Measurements from ENCODE around the gene ZNF280C. TPM values are rescaled to one million over a fixed set of nuclear protein-coding genes. Genes with fewer than 3 reads are reported as not detected.
A peak's percentile ranks its signal among the peaks of the same experiment; 100 is the strongest.
"Not testable (repeated sequence)": the region's sequence is repeated elsewhere in the genome, so short reads cannot be mapped to it uniquely, and the experiment has no call there.

Gene ZNF280C
- total RNA-seq, 8 experiments from 2014 or later: 3.1 to 15.9 (median 10.5) TPM

DNA sequence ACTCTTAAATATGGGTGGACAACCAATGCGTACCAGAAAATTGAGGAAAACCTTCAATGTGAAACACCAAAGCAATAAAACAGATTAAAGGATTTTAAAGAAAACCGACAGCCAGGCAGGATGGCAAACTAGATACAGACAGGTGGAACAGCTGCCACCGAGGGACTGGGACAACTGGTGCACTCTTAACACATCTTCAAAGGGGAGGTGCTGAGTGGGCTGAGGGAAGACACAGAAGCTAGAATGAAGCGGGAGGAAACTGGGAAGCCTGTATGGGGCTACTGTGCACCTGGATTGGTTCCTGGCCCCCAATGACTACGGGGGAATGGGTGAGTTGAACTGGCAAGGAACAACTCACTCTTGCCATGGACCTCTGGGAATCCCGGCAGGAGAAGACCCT lies 20.7 kb downstream of the ZNF280C start:
- no peak overlapping the region for H3K4me3 ChIP-seq
- in situ Hi-C loops (cut with MboI; ENCODE audit: low pct_unique_long_range_greater_than_20kb in 2 of 9, low sequenced_read_pairs in 9 of 9, unreplicated experiment in 9 of 9): no loop called here
- no peak overlapping the region for H3K27ac ChIP-seq
- ATAC-seq (replicated peaks in 6 of 8): no peak
- WGBS, 10 experiments: 14 to 90% (median 52%) methylated on average over 2 to 5 of the region's 6 CpGs; no CpG with 5 or more reads in 7 of the 10 experiments
- no peaks in the 10 kb centered on the region for H3K4me1 ChIP-seq (replicated peaks in 1 of 2)

DNA sequence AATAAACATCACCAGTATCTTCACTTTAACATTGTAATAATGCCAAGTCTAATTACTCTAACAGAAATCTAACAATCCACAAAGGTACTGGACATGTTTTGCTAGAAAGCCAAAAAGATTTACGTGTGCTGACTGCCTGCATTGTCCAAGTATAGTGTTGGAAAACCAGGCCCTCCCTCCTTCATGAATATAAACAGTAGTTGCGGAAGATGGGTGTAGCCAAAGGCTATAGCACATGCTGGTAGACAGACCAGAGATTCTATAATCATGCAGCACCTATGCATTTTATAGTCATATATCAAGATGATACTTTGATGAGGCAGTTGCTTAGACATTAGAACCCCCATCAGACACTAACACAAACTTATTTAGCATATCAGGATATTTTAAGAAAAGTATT lies 22.6 kb downstream of the ZNF280C start:
- Histone ChIP-seq H3K27ac (no peak overlapping the region), H3K4me3 (no peak overlapping the region), H3K4me1 (replicated peaks in 1 of 2) (no peaks in the 10 kb centered on the region)
- in situ Hi-C loops (cut with MboI; ENCODE audit: low pct_unique_long_range_greater_than_20kb in 2 of 9, low sequenced_read_pairs in 9 of 9, unreplicated experiment in 9 of 9): no loop called here
- peak in 2 of 8 experiments; percentile 85 to 90 for ATAC-seq (replicated peaks in 6 of 8)
- WGBS, 10 experiments: 0 to 80% (median 46%) methylated on average over 1 of the region's 2 CpGs; no CpG with 5 or more reads in 6 of the 10 experiments

DNA sequence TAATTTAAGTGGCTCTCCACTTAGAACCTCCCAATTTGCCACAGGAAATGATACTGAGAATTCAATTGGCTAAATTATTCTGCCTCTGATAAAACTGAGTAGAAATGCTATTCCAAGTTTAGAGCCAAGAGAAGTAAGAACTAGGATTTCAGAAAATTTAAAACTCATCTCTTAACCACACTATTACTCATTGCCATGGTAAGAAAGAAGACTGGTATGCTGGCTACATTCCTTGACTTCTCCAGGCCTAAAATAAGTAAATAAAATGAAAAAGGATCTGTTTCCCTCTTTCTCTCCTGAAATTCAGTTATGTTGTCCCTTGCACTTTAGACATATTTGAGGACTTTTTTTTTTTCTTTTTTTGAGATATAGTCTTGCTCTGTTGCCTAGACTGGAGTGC lies 23.3 kb downstream of the ZNF280C start:
- Histone ChIP-seq H3K4me1 (replicated peaks in 1 of 2) (no peaks in the 10 kb centered on the region), H3K4me3 (no peak overlapping the region), H3K27ac (no peak overlapping the region)
- in situ Hi-C loops (cut with MboI; ENCODE audit: low pct_unique_long_range_greater_than_20kb in 2 of 9, low sequenced_read_pairs in 9 of 9, unreplicated experiment in 9 of 9): no loop called here
- ATAC-seq (replicated peaks in 6 of 8): no peak

DNA sequence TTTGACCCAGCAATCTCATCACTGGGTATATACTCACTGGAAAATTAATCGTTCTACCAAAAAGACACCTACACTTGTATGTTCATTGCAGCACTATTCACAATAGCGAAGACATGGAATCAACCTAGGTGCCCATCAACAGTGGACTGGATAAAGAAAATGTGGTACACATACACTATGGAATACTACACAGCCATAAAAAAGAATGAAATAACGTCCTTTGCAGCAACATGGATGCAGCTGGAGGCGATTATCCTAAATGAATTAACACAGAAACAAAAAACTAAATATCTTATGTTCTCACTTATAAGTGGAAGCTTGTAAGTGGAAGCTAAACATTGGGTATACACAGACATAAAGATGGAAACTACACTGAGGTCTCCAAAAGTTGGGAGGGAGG lies 37.5 kb downstream of the ZNF280C start:
- ATAC-seq (replicated peaks in 6 of 8); H3K27ac ChIP-seq; H3K4me3 ChIP-seq; H3K4me1 ChIP-seq (replicated peaks in 1 of 2); in situ Hi-C loops (cut with MboI; ENCODE audit: low pct_unique_long_range_greater_than_20kb in 2 of 9, low sequenced_read_pairs in 9 of 9, unreplicated experiment in 9 of 9): not testable (repeated sequence)
- 35 to 100% (median 100%) methylated on average over 1 to 4 of the region's 4 CpGs; no CpG with 5 or more reads in 3 of the 10 experiments for WGBS, 10 experiments

DNA sequence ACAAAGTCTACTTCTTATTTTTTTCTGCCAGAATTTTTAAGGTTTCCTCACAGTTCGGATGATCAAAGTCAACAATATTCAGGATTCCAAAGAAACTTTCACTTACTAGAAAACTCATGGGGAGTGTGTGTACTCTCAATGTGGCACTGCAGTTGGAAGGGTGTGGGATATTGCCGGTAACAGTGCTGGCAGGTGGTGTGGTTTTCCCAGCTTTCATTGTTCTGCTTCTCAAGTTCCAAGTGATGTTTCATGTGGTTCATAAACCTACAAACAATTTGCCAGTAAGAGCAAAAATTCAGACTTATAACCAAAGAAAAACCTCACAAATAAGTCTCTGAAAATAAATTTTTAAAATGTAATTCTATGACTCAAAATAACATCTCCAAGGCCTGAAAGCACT lies 39.8 kb downstream of the ZNF280C start:
- in situ Hi-C loops (cut with MboI; ENCODE audit: low pct_unique_long_range_greater_than_20kb in 2 of 9, low sequenced_read_pairs in 9 of 9, unreplicated experiment in 9 of 9): no loop called here
- 61 to 100% (median 79%) methylated on average over 1 to 2 of the region's 2 CpGs; no CpG with 5 or more reads in 6 of the 10 experiments for WGBS, 10 experiments
- Histone ChIP-seq H3K4me1 (replicated peaks in 1 of 2) (no peaks in the 10 kb centered on the region), H3K4me3 (no peak overlapping the region), H3K27ac (no peak overlapping the region)
- ATAC-seq (replicated peaks in 6 of 8): no peak

DNA sequence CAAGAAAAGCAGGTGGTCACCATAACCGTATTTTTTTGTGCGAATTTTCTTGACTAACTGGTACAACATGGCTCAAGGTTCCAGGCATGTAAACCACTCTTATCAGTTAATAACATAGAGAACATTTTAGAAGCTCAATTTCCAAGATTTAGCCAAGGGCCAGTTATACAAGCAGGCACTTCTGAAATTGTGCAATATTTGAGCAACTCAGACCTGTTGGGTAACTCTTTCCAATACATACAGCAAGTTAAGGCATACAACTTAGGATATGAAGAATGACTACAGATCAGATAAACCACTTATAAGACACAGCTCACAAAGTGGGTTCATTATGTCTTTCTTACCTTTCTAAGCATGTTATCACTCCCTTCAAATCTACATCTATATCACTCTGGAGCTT lies 43.9 kb downstream of the ZNF280C start:
- in situ Hi-C loops (cut with MboI; ENCODE audit: low pct_unique_long_range_greater_than_20kb in 2 of 9, low sequenced_read_pairs in 9 of 9, unreplicated experiment in 9 of 9): no loop called here
- H3K4me3 ChIP-seq: no peak overlapping the region
- H3K27ac ChIP-seq: no peak overlapping the region
- WGBS, 10 experiments: 40 to 100% methylated on average over 1 to 2 of the region's 2 CpGs; no CpG with 5 or more reads in 8 of the 10 experiments
- H3K4me1 ChIP-seq (replicated peaks in 1 of 2): no peaks in the 10 kb centered on the region
- ATAC-seq (replicated peaks in 6 of 8): no peak

DNA sequence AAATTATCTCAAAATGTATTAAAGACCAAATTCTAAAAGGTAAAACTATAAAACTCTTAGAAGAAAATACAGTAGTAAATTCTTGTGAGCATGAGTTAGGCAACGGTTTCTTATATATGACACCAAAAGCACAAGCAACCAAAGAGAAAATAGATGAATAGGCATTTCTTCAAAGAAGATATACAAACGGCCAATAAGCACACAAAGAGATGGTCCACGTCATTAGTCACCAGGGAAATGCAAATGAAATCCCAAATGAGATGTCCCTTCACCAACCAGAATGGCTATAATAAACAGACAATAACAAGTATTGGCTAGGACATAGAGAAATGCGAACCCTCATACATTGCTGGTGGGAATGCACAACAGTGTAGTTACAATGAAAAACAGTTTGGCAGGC lies 52.4 kb downstream of the ZNF280C start:
- Histone ChIP-seq H3K4me3 (no peak overlapping the region), H3K27ac (no peak overlapping the region), H3K4me1 (replicated peaks in 1 of 2) (no peaks in the 10 kb centered on the region)
- WGBS, 10 experiments: 20 to 100% (median 73%) methylated on average over 1 to 3 of the region's 4 CpGs; no CpG with 5 or more reads in 4 of the 10 experiments
- in situ Hi-C loops (cut with MboI; ENCODE audit: low pct_unique_long_range_greater_than_20kb in 2 of 9, low sequenced_read_pairs in 9 of 9, unreplicated experiment in 9 of 9): no loop called here
- peak in 1 of 8 experiments; percentile 47 for ATAC-seq (replicated peaks in 6 of 8)

DNA sequence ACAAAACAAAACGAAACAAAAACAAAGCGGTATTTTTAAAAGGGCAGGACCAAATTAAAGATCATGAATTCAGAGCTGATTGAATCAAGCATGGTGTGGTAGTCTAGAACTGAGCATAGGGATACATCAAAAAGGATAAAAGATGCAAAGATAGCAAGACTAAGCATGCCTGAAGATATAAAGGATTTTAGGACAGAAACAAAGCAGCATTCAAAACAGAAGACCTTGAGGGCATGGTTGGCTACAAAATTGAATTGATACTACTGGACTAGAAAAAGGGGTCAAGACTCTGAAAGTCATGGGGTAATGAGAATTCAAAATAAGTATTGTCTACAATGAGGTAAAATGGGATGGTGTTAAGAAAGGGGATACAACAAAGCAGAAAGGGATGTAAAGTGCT lies 55.3 kb downstream of the ZNF280C start:
- no peak for ATAC-seq (replicated peaks in 6 of 8)
- Histone ChIP-seq H3K4me3 (no peak overlapping the region), H3K27ac (no peak overlapping the region), H3K4me1 (replicated peaks in 1 of 2) (no peaks in the 10 kb centered on the region)
- 62 to 100% (median 100%) methylated on average over 2 of the region's 2 CpGs; no CpG with 5 or more reads in 6 of the 10 experiments for WGBS, 10 experiments
- in situ Hi-C loops (cut with MboI; ENCODE audit: low pct_unique_long_range_greater_than_20kb in 2 of 9, low sequenced_read_pairs in 9 of 9, unreplicated experiment in 9 of 9): no loop called here

DNA sequence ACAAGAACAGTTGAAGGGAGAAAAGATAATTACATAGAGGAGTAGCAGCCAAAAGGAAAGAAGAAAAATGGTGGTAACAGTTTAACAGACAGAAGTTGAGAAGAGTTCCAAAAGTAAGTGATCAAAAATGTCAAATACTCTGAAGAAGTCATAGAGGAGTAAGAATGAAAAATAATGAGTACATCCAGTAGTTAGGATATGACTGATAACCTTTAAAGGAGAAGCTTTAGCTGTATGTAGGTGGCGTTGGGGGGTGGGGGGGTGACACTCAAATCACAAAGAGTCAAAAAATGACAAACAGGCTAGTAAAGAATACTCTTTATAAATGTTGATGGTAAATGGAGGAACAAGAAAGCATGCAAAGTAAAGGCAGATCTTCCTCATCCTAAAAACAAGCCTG lies 56.3 kb downstream of the ZNF280C start:
- Histone ChIP-seq H3K4me3 (no peak overlapping the region), H3K27ac (no peak overlapping the region), H3K4me1 (replicated peaks in 1 of 2) (no peaks in the 10 kb centered on the region)
- in situ Hi-C loops (cut with MboI; ENCODE audit: low pct_unique_long_range_greater_than_20kb in 2 of 9, low sequenced_read_pairs in 9 of 9, unreplicated experiment in 9 of 9): no loop called here
- 43 to 100% (median 80%) methylated on average over 1 of the region's 1 CpG; no CpG with 5 or more reads in 5 of the 10 experiments for WGBS, 10 experiments
- ATAC-seq (replicated peaks in 6 of 8): no peak

DNA sequence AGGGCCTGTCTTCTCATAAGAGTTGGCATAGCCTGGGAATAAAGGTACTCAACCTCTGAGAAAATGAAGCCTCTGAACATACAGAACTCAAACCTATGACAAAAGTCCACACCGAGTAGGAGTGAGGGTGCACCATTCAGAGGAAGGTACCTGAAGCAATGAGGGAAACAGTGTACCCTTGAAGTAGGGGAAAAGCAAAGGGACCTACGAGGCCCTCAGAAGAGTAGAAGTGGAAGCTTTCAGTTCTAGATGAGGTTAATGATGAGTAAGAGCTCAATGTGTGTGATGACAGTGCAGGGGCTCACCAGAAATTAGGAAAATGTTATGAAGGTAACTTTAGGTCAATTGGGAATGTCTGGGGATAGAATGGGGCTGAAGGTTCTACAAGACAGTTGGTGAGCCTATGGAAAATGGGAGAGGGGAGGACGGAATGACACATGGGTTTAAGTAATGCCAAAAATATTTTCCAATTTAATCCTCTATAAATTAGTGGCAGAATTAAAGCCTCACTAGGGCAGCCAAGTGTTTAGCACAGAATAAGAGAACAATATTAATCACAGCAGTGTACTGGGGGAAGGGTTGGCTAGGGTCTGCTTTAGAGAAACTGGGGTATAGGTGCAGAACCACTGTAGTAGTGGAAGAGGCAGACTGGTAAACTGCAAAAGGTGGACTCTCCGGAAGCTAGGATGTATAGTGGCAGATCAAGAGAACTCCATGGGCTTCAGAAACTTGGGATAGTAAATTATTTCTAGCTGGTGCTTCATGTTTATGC lies 57.1 kb downstream of the ZNF280C start:
- no peak for ATAC-seq (replicated peaks in 6 of 8)
- H3K4me3 ChIP-seq: no peak overlapping the region
- no peaks in the 10 kb centered on the region for H3K4me1 ChIP-seq (replicated peaks in 1 of 2)
- in situ Hi-C loops (cut with MboI; ENCODE audit: low pct_unique_long_range_greater_than_20kb in 2 of 9, low sequenced_read_pairs in 9 of 9, unreplicated experiment in 9 of 9): no loop called here
- WGBS, 10 experiments: 40 to 100% (median 90%) methylated on average over 1 to 2 of the region's 4 CpGs; no CpG with 5 or more reads in 2 of the 10 experiments
- H3K27ac ChIP-seq: no peak overlapping the region

DNA sequence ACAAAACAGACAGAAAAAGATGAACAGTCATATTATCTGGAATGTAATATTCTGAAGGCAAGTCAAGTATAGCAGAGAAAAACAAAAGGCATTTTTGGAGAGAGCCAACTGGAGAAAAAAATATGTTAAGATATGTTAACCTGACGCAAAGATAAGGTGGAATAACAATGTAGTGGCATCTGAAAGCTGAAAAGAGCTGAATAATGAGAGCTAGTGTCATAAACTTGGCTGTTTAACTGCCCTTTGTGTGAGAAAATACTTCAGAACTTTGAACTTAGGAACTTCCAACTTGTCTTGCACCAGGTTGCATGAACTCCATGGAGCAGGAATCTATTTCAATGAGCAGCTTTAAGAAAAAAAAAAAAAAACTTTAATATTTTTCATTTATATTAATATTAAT lies 64.1 kb downstream of the ZNF280C start:
- no peak for ATAC-seq (replicated peaks in 6 of 8)
- Histone ChIP-seq H3K4me1 (replicated peaks in 1 of 2) (no peaks in the 10 kb centered on the region), H3K27ac (no peak overlapping the region), H3K4me3 (no peak overlapping the region)
- 0 to 100% (median 6%) methylated on average over 1 of the region's 1 CpG; no CpG with 5 or more reads in 3 of the 10 experiments for WGBS, 10 experiments
- in situ Hi-C loops (cut with MboI; ENCODE audit: low pct_unique_long_range_greater_than_20kb in 2 of 9, low sequenced_read_pairs in 9 of 9, unreplicated experiment in 9 of 9): no loop called here

DNA sequence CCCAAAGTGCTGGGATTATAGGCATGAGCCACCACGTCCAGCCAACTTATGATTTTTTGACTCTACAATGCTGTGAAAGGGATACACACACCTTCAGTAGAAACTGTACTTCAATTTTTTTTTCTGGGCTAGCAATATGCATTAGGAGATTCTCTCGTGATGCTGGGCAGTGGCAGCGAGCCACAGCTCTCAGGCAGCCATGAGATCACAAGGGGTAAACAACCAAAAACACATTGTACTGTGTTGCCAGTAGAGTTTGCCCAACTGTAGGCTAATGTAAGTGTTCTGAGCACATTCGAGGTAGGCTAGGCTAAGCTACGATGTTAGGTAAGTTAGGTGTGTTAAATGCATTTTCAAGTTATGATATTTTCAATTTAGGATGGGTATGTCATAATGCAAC lies 71.2 kb downstream of the ZNF280C start:
- in situ Hi-C loops (cut with MboI; ENCODE audit: low pct_unique_long_range_greater_than_20kb in 2 of 9, low sequenced_read_pairs in 9 of 9, unreplicated experiment in 9 of 9): loop anchor here in 1 of 9 experiments (25.0 kb wide), 1 partner anchor 110 kb away; no protein-coding TSS in a partner anchor

DNA sequence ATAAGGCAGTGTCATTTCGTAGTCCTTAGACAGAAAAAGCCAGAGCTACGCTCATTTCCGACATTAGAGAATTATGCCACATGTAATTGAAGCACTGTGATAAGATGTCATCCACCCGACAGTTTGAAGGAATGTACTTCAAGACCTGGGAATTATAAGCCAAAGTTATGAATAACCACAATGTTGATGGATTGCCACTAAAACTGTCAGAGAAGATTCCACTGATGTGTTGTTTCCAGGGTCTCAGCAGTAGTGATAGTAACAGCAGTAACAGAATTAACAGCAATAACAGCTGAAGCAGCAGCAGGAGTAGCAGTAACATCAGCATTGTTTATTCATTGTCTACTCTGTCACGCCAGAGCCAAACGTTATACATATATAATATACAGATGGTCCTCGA lies 72.2 kb downstream of the ZNF280C start:
- Histone ChIP-seq H3K4me3 (no peak overlapping the region), H3K27ac (no peak overlapping the region), H3K4me1 (replicated peaks in 1 of 2) (no peaks in the 10 kb centered on the region)
- ATAC-seq (replicated peaks in 6 of 8): peak in 6 of 8 experiments; percentile 22 to 79 (median 43)
- WGBS, 10 experiments: 0 to 83% (median 53%) methylated on average over 1 to 7 of the region's 7 CpGs; no CpG with 5 or more reads in 1 of the 10 experiments
- in situ Hi-C loops (cut with MboI; ENCODE audit: low pct_unique_long_range_greater_than_20kb in 2 of 9, low sequenced_read_pairs in 9 of 9, unreplicated experiment in 9 of 9): loop anchor here in 1 of 9 experiments (25.0 kb wide), 1 partner anchor 109 kb away; no protein-coding TSS in a partner anchor

More for the DNA sequence above, 71.2 kb downstream of the ZNF280C start:
- H3K4me3 ChIP-seq: no peak overlapping the region
- H3K27ac ChIP-seq: no peak overlapping the region
- H3K4me1 ChIP-seq (replicated peaks in 1 of 2): no peaks in the 10 kb centered on the region
- no peak for ATAC-seq (replicated peaks in 6 of 8)
- 48 to 100% methylated on average over 1 to 5 of the region's 5 CpGs; no CpG with 5 or more reads in 8 of the 10 experiments for WGBS, 10 experiments
